HG03354 (cell line): ENCODE data around the gene CEBPE.

ENCODE experiments used
- ATAC-seq: cut with Tn5 transposase; IDR thresholded peaks from one replicate; pipeline ENCODE4 v1.9.1; 2021; ENCODE audit warnings: mild to moderate bottlenecking; ENCODE audit not compliant: unreplicated experiment, poor library complexity, severe bottlenecking

CEBPE gene

DNA sequence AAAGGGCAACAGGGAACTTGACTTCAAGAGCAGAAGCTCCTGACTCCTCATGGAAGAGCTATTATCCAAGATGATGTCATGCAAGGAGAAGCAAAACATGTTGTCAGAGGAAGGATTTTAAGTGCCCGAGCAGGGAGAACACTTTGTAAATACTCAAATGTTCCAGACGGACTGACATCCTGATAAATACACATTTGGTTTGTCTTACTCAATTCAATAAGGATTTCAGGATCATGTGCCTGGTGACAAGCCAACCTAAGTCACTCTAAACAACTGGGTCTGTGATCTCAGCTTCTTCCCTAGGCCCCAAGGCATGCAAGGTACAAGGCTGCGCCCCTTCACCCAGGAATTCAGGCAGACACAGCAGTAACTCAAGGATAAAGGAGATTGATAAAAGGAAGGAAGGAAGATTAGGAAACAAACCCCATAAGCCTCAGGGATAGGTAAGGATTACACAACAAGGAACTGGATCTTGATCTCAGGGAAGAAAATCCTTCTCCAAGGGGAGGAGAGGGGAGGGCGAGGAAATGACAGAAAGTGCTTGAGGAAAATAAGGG is 26.8 kb upstream of the CEBPE start:
- no peak for ATAC-seq

DNA sequence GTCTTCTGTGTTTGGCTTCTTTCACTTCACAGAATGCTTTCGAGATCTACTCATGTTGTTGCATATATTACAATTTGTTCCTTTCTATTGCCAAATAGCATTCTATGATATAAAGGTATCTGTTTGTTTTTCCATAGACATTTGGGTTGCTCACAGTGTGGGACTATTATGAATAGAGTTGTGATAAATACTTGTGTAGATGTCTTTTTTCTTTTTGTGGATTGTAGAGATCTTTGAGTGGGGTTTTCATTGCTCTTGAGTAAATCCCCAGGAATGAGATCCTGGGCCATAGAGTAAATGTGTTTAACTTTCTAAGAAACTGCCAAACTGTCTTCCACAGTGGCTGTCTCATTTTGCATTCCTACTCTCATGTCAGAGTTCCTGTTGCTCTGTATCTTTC is 24.9 kb upstream of the CEBPE start:
- no peak for ATAC-seq

DNA sequence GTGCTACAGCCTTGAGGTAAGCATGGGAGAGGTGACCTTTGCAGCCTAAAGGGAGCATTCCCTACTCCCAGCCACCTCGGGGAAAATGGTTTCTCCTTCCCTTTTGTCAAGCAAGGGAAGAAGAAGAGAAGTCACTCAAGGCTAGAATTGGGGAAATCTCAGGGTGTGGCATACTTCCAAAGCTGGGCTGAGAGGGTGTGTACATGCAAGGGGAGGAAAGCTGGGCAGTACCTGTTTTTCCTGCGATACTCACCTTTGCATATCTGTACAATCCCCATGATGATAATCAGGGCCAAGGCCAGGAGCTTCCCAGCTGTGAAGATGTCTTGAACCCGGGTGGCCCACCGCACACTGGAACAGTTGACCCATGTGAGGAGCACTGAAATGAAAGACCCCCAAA is 23.8 kb upstream of the CEBPE start:
- no peak for ATAC-seq

DNA sequence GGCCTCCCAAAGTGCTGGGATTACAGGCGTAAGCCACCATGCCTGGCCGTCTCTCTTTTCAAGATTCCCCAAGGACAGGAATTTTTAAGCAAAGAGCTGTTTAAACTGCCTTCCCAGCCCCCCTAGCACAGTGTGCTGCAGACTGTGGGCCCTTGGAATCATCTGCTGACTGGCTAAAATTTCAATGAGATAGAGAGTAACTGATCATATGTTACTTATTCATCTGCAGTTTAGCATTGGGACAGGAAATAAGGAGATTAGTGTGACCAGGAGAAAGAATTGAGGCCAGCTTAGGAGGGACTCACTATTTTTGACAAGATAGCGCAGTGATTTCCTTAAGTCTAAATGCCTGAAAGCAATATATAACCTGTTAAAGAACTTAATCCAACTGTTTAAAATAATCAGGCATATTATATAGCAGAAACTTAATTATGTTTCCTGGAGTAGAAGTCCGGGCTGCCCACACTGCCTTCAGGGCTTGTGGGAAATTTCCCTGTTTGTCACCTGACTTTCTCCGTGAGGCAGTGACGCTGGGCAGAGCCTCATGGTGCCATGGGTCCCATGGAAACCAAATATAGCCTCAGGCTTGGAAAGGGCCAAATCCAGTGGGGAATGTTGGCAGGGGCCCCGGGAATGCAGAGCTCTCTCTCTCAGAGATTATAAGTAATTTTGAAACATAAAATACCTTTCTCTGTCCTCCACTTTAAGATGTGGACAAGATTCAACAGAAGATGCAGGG is 22.8 kb upstream of the CEBPE start:
- ATAC-seq: no peak

GRCh38 chr14:23140371-23140770 is 21.3 kb upstream of the CEBPE start:
- no peak for ATAC-seq

GRCh38 chr14:23139874-23140273 is 20.8 kb upstream of the CEBPE start:
- no peak for ATAC-seq

- no peak for ATAC-seq
These were observed 18.9 kb upstream of the CEBPE start for GRCh38 chr14:23137813-23138535.

GRCh38 chr14:23137192-23137812 is 18.2 kb upstream of the CEBPE start:
- ATAC-seq: no peak

- no peak for ATAC-seq
These were observed 17.6 kb upstream of the CEBPE start for GRCh38 chr14:23136566-23137133.

DNA sequence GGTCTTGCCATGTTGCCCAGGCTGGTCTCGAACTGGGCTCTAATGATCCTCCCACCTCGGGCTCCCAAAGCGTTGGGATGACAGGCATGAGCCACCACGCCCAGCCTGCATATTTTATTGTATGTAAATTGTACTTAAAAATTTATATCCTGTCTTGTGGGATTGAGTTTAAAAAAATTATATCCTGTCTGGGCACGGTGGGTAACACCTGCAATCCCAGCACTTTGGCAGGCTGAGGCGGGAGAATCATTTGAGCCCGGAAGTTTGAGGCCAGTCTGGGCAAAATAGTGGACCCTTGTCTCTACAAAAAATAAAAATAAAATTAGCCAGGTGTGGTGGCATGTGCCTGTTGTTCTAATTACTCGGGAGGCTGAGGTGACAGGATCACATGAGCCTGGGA is 13.9 kb upstream of the CEBPE start:
- ATAC-seq: no peak

DNA sequence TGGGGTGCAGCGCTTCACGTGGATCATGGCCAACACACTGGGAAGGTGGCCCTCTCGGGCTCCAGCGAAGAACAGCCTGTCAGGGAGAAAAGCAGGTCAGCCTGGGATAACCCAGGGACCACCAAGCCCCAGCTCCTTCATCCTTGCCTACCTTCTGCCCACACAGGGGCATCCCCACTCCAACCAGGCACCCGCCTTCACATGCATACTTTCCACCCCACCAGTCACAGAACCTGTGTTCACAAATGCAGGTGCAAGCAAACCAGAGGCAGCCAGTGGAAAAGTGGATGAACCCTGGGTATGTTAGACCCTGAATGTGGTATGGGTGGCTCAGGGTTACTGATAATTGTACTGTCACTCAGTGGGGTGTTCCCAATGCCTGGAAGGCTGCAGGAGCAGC is 12.4 kb upstream of the CEBPE start:
- ATAC-seq: no peak

GRCh38 chr14:23130871-23131270 is 11.8 kb upstream of the CEBPE start:
- ATAC-seq: no peak

GRCh38 chr14:23129759-23130316 is 10.8 kb upstream of the CEBPE start:
- no peak for ATAC-seq

DNA sequence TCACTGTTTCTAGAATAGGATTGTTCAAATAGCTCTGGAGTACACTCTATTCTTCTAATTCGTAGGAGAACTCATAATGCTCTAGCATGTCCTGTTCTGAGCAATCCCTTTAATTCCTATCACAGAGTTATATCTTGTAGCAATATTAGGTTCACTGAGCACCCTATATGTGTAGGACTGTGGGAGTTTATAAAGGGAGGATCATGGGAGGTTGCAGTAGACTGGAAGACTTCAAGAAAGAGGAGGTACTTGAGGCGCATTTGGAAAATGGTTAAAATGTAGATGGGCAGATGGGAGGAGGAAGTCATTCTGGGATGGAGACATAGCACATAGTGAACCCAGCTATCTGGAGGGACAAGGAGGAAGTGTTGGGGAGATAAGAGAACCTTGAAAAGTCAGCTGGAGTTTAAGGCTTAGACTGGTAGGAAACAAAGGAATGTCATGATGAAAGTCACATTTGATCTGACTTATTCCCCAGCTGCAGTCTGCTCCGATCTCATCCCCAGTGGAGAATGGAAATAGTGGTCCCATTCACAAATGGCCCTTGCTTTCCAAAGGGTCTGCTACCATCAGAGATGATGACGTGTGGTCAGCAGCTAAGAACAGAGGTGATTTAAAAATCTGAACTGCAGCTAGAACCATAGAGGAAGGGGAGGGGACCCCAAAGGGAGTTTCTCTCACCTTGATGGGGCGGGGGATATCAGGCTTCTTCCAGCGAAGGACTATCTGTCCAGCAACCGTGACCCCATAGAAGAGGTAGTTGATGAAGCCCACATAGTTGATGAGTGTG is 10.1 kb upstream of the CEBPE start:
- no peak for ATAC-seq

- ATAC-seq: no peak
These were observed 8.8 kb upstream of the CEBPE start for GRCh38 chr14:23127861-23128260.

- no peak for ATAC-seq
These were observed 7.7 kb upstream of the CEBPE start for GRCh38 chr14:23126548-23127278.

- no peak for ATAC-seq
These were observed 7.0 kb upstream of the CEBPE start for GRCh38 chr14:23125933-23126524.

DNA sequence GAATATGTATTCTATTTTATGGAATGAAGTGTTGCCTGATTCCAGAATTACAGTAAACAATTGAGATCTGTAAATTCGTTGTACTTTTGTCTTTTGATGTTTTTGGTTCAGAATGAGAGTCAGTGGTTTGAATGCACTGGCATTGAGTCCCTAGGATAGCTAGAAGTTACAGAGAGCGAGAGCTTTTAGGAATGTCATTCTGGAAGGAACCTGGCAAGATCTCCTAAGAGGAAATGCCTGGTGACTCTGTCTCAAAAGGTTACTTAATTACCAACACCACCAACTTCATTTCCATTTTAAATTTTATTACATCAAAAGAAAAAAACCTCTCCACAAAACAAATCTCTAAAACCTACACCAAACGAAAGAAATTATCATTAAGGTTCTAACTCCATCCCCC is 6.0 kb upstream of the CEBPE start:
- ATAC-seq: no peak
